NCI-H1436 treated with DMSO at 0.1 percent for 48 hours (cell line): ENCODE data around the gene DDIT4.

ENCODE experiments used
- DNase-seq: peaks from one replicate; lab custom pipeline; 2025; lab: John Stamatoyannopoulos, UW

Gene DDIT4

GRCh38 chr10:72318418-72319262 lies 44.9 kb downstream of the DDIT4 start:
- DNase-seq, result no peak

GRCh38 chr10:72319416-72320254 lies 45.9 kb downstream of the DDIT4 start:
- no peak for DNase-seq

- peak; percentile 88 for DNase-seq
These were observed 47.0 kb downstream of the DDIT4 start for GRCh38 chr10:72320676-72321247.

GRCh38 chr10:72321248-72322029 lies 47.7 kb downstream of the DDIT4 start:
- no peak for DNase-seq

- no peak for DNase-seq
These were observed 48.2 kb downstream of the DDIT4 start for GRCh38 chr10:72322030-72322279.

GRCh38 chr10:72322280-72323058 lies 48.7 kb downstream of the DDIT4 start:
- no peak for DNase-seq

- DNase-seq, result no peak
These were observed 49.5 kb downstream of the DDIT4 start for GRCh38 chr10:72323108-72323749.

GRCh38 chr10:72323771-72324191 lies 50.1 kb downstream of the DDIT4 start:
- no peak for DNase-seq
